ENCODE results near the gene RAB29.

Gene RAB29

GRCh38 chr1:205719015-205719414, 56.3 kb downstream of the RAB29 start:
- DNase-seq: no peak

All from activated effector memory CD4-positive, alpha-beta T cell treated with anti-CD3 and anti-CD28 coated beads, Interleukin-2, amount 50 U/mL, for 16 hours (primary cell).